HepG2 (cell line): ENCODE measurements around the gene GUCY1A1. TPM values are rescaled to one million over a fixed set of nuclear protein-coding genes. Genes with fewer than 3 reads are reported as not detected.
A peak's percentile ranks its signal among the peaks of the same experiment; 100 is the strongest.

Experiments used
- ATAC-seq: fragments of 200-7000 bp; cut with Tn5 transposase; 3 replicates; pipeline ENCODE4 v1.9.1; 2020; ENCODE audit warnings: mild to moderate bottlenecking, moderate library complexity
- BruUV-seq: library from RNA; stranded (reverse); fragments of 400-500 nt; replicated peaks from 2 replicates; lab custom pipeline; 2021; lab: Mats Ljungman, UMichigan
- CTCF ChIA-PET: fragments of 300-600 bp; formaldehyde crosslinking; extraction: SDS; loops from one replicate; lab custom pipeline; 2021; ENCODE audit warnings: low total read pairs, inconsistent platforms, low intra/inter-chr PET ratio; lab: Yijun Ruan, JAX
- POLR2A ChIA-PET: fragments of 350-600 bp; sonication (Branson Sonifier 250); formaldehyde crosslinking; loops from one replicate; lab custom pipeline; 2020; ENCODE audit warnings: antibody characterized with exemption, inconsistent platforms; lab: Yijun Ruan, JAX
- DNase-seq: peaks from one replicate; pipeline ENCODE4 v3.0.0-alpha.2; 2015; ENCODE audit warnings: low spot score
- FAIRE-seq: peaks from 3 replicates; lab custom pipeline; 2011; peaks lifted over from hg19 to GRCh38; lab: Jason Lieb, UNC
- H2AFZ ChIP-seq: one replicate; pipeline ENCODE4 v1.6.1; 2011; ENCODE audit warnings: low read length, inconsistent platforms
- H3K27ac ChIP-seq: fragments of 300-600 bp; 3 replicates; pipeline ENCODE4 v1.8.0; 2011; ENCODE audit warnings: mixed run types, mild to moderate bottlenecking, mixed read lengths, low read length, inconsistent platforms; ENCODE audit not compliant: insufficient read depth; ENCODE audit errors: extremely low read length
- H3K27me3 ChIP-seq, 2 experiments: fragments of 200-600 bp in 1 of 2; 2 replicates in 1 of 2; 3 replicates in 1 of 2; pipeline versions ENCODE4 v1.6.0 to v1.8.0; 2011; ENCODE audit warnings: low read length in 2 of 2, mild to moderate bottlenecking in 2 of 2, moderate library complexity in 2 of 2, inconsistent platforms in 1 of 2; ENCODE audit not compliant: insufficient read depth in 2 of 2, control insufficient read depth in 1 of 2
- H3K36me3 ChIP-seq, 2 experiments: fragments of 200-600 bp in 1 of 2; replicated peaks in 1 of 2; 2 replicates in 1 of 2; 3 replicates in 1 of 2; pipeline versions ENCODE4 v1.5.1 to v1.8.0; 2011; ENCODE audit warnings: low read length in 2 of 2, inconsistent platforms in 1 of 2; ENCODE audit not compliant: insufficient read depth in 2 of 2, control insufficient read depth in 1 of 2
- H3K4me1 ChIP-seq: 2 replicates; pipeline ENCODE4 v1.5.1; 2012; ENCODE audit warnings: low read length, inconsistent platforms; ENCODE audit not compliant: insufficient read depth
- H3K4me2 ChIP-seq: 2 replicates; pipeline ENCODE4 v1.6.0; 2011; ENCODE audit warnings: low read depth, low read length, inconsistent platforms
- H3K4me3 ChIP-seq, 3 experiments: fragments of 200-600 bp in 1 of 3; sonication (generic), shearing (Covaris generic) in 1 of 3; replicated peaks in 1 of 3; 2 replicates each; pipeline ENCODE4 v1.5.1; 2011 to 2016; ENCODE audit warnings: low read length in 3 of 3, inconsistent platforms in 2 of 3, low read depth in 2 of 3, mild to moderate bottlenecking in 2 of 3, control low read depth in 1 of 3, mixed read lengths in 1 of 3; ENCODE audit not compliant: insufficient read depth in 1 of 3
- H3K79me2 ChIP-seq: one replicate; pipeline ENCODE4 v1.6.1; 2011; ENCODE audit warnings: low read length, inconsistent platforms; ENCODE audit not compliant: insufficient read depth
- H3K9ac ChIP-seq: 2 replicates; pipeline ENCODE4 v1.6.0; 2011; ENCODE audit warnings: mild to moderate bottlenecking, low read depth, low read length, inconsistent platforms; ENCODE audit not compliant: insufficient read depth
- H3K9me3 ChIP-seq: 2 replicates; pipeline ENCODE4 v1.5.1; 2012; ENCODE audit warnings: mild to moderate bottlenecking, low read length
- H4K20me1 ChIP-seq: 2 replicates; pipeline ENCODE4 v1.6.0; 2011; ENCODE audit warnings: inconsistent platforms, mild to moderate bottlenecking, low read length, moderate library complexity; ENCODE audit not compliant: insufficient read depth
- ATF7 ChIP-seq, 2 experiments: fragments of 450-650 bp in 1 of 2; sonication (generic) in 1 of 2; formaldehyde crosslinking in 1 of 2; IDR thresholded peaks; 2 replicates each; pipeline versions ENCODE4 v1.4.0 to v1.6.1; 2016 to 2020; ENCODE audit warnings: antibody characterized with exemption in 1 of 2, mild to moderate bottlenecking in 1 of 2, missing genetic modification reagents in 1 of 2
- CREB1 ChIP-seq, 2 experiments: fragments of 450-650 bp in 1 of 2; IDR thresholded peaks; 2 replicates each; pipeline ENCODE4 v1.6.1; 2016 to 2017; ENCODE audit warnings: control low read depth in 1 of 2, mild to moderate bottlenecking in 1 of 2, missing compliant biosample characterization in 1 of 2, missing genetic modification characterization in 1 of 2
- PCBP2 ChIP-seq: fragments of 200-400 bp; formaldehyde crosslinking; optimal IDR thresholded peaks from 2 replicates; pipeline ENCODE3; 2018; ENCODE audit warnings: low read length, low read depth; ENCODE audit not compliant: poor library complexity, severe bottlenecking
- ZMYM3 ChIP-seq: sonication (generic); formaldehyde crosslinking; IDR thresholded peaks from 2 replicates; pipeline ENCODE4 v1.5.1; 2020; ENCODE audit warnings: mild to moderate bottlenecking, missing genetic modification reagents
- ZNF569 ChIP-seq: sonication (generic); formaldehyde crosslinking; IDR thresholded peaks from 2 replicates; pipeline ENCODE4 v1.5.0; 2020; ENCODE audit warnings: mild to moderate bottlenecking, missing genetic modification reagents, moderate library complexity, borderline replicate concordance
- ZNF672 ChIP-seq: sonication (generic); formaldehyde crosslinking; IDR thresholded peaks from 2 replicates; pipeline ENCODE4 v1.8.1; 2022; ENCODE audit warnings: missing genetic modification reagents
- ZNF776 ChIP-seq: sonication (generic); formaldehyde crosslinking; IDR thresholded peaks from 2 replicates; pipeline ENCODE4 v1.4.0; 2020; ENCODE audit warnings: mild to moderate bottlenecking, missing genetic modification reagents
- WGBS: methylation state at CpG from one replicate; pipeline ENCODE4 v1.1.6; 2017; ENCODE audit warnings: low lambda C conversion rate; 5-methylcytosine and 5-hydroxymethylcytosine counted together
- in situ Hi-C: cut with HindIII; loops from 2 replicates; pipeline ENCODE4 v1.10.0; 2017; ENCODE audit warnings: low pct_unique_long_range_greater_than_20kb; ENCODE audit not compliant: extremely low pct_ligation_motif_present
- intact Hi-C: fragments of 100-400 bp; cut with micrococcal nuclease; formaldehyde crosslinking; loops from one replicate; pipeline ENCODE4 v1.10.0; 2022; ENCODE audit not compliant: unreplicated experiment
- polyA plus RNA-seq, 8 experiments: library from polyadenylated mRNA; depleted of rRNA in 3 of 8; stranded (reverse) in 7 of 8; unstranded in 1 of 8; fragments of >200 nt; fragmentation: Illumina TruSeq in 4 of 8; extraction: Trizol in 4 of 8; gene quantifications; 2 replicates each; pipeline versions ENCODE4 v1.2.1 to v1.2.3, GENCODE V29; 2011 to 2016; ENCODE audit warnings: low read depth in 4 of 8, missing spikeins in 1 of 8, mixed read lengths in 1 of 8; ENCODE audit not compliant: insufficient read depth in 1 of 8
- total RNA-seq, 5 experiments: library from RNA; depleted of rRNA; stranded (reverse); fragments of >200 nt; fragmentation: Illumina TruSeq; extraction: Trizol; gene quantifications; 2 replicates each; pipeline ENCODE4 v1.2.3, GENCODE V29; 2016; ENCODE audit warnings: low read depth in 1 of 5
- TF ChIP-seq, protein P1 (sequence below): IDR thresholded peaks from 2 replicates; pipeline ENCODE4 v1.6.1; 2012; ENCODE audit warnings: low read depth, low read length, improper control_type of control experiment
- TF ChIP-seq, protein P2 (sequence below): sonication (generic); formaldehyde crosslinking; IDR thresholded peaks from 2 replicates; pipeline ENCODE4 v1.8.0; 2023; ENCODE audit warnings: mild to moderate bottlenecking, missing genetic modification reagents

GUCY1A1 gene
- total and polyA plus RNA-seq, 2 of the 13 experiments (the other 11 are each of a cell fraction or from before 2014, with no cell fraction given) = not detected

DNA sequence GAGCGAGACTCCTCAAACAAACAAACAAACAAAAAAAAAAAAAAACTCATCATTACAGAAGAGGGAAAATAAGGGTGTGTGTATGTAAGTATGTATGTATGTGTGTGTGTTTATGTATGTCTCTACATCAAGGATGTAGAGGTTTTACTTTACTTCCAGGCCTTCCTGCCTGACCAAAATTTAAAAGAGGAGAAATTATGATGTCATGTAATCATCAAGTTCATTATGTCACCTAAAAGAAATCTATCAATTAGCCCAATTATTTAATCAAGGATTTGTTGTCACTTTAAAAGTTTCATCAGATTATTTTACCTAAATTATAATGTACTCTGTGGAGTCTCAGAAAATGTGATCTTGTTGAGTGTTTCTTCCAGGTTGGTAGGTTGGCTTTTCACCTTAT lies 21.6 kb downstream of the GUCY1A1 start:
- Histone ChIP-seq H3K9ac (no peak overlapping the region), H4K20me1 (no peaks in the 10 kb centered on the region), H3K36me3 (no peaks in the 10 kb centered on the region), H3K4me1 (no peaks in the 10 kb centered on the region), H3K27me3 (no peaks in the 10 kb centered on the region), H3K9me3 (no peaks in the 10 kb centered on the region), H3K79me2 (no peaks in the 10 kb centered on the region), H3K4me2 (no peak overlapping the region), H3K27ac (no peak overlapping the region), H2AFZ (no peak overlapping the region), H3K4me3 (no peak overlapping the region)
- no peak for ATAC-seq
- CTCF ChIA-PET = no interaction called here
- no peak for DNase-seq
- 15% methylated on average over 1 of the region's 1 CpG for WGBS
- FAIRE-seq = no peak
- no TSS peak for BruUV-seq
- intact Hi-C loops (no loop called here), in situ Hi-C loops (no loop called here)
- POLR2A ChIA-PET = no interaction called here
- TF ChIP-seq, protein P1, sequence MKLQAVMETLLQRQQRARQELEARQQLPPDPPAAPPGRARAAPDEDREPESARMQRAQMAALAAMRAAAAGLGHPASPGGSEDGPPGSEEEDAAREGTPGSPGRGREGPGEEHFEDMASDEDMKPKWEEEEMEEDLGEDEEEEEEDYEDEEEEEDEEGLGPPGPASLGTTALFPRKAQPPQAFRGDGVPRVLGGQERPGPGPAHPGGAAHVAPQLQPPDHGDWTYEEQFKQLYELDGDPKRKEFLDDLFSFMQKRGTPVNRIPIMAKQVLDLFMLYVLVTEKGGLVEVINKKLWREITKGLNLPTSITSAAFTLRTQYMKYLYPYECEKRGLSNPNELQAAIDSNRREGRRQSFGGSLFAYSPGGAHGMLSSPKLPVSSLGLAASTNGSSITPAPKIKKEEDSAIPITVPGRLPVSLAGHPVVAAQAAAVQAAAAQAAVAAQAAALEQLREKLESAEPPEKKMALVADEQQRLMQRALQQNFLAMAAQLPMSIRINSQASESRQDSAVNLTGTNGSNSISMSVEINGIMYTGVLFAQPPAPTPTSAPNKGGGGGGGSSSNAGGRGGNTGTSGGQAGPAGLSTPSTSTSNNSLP = no peak
- peak; percentile 85 for TF ChIP-seq ATF7 (IDR thresholded peaks at IDR 0.05)
- no peak for TF ChIP-seq ATF7 (CRISPR knock-in tag; IDR thresholded peaks at IDR 0.05)
- TF ChIP-seq ZNF569 (CRISPR knock-in tag) = no peak
- TF ChIP-seq ZNF776 (CRISPR knock-in tag) = no peak
- 0 out of 2 replicates have a peak, but pooled peaks have one; percentile 6 for TF ChIP-seq CREB1 (IDR thresholded peaks at IDR 0.05)
- TF ChIP-seq CREB1 (CRISPR knock-in tag; IDR thresholded peaks at IDR 0.05) = no peak
- no peak for TF ChIP-seq PCBP2
- TF ChIP-seq, all 625 proteins: peak for 2

DNA sequence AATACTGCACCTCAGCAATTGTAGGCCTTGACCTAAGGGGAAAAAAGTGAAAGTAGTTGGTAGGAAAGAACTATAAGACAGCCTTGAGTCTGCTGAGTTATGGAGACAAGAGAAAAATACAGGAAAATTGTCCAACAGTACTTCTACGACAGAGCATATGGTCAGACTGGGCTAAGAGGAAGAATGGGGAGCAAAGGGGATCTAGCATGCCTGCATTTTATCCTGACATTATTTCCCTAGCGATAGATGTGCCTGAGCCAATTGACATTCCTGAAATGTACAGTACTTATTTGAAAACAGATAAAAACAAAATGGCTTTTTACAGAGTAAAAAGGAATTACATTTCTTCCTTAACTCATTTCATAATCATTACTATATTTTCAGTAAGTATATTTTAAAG lies 22.2 kb downstream of the GUCY1A1 start:
- H2AFZ ChIP-seq = no peak overlapping the region
- DNase-seq = no peak
- no peaks in the 10 kb centered on the region for H3K9me3 ChIP-seq
- H3K36me3 ChIP-seq = no peaks in the 10 kb centered on the region
- no peaks in the 10 kb centered on the region for H3K79me2 ChIP-seq
- CTCF ChIA-PET = no interaction called here
- in situ Hi-C loops = no loop called here
- no TSS peak for BruUV-seq
- H3K4me3 ChIP-seq = no peak overlapping the region
- H3K4me2 ChIP-seq = no peak overlapping the region
- POLR2A ChIA-PET = no interaction called here
- 11% methylated on average over 2 of the region's 2 CpGs for WGBS
- TF ChIP-seq, protein P2, sequence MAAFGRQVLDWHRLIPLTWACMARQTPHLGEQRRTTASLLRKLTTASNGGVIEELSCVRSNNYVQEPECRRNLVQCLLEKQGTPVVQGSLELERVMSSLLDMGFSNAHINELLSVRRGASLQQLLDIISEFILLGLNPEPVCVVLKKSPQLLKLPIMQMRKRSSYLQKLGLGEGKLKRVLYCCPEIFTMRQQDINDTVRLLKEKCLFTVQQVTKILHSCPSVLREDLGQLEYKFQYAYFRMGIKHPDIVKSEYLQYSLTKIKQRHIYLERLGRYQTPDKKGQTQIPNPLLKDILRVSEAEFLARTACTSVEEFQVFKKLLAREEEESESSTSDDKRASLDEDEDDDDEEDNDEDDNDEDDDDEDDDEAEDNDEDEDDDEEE = no peak
- TF ChIP-seq ZMYM3 (CRISPR knock-in tag) = no peak
- TF ChIP-seq ZNF672 (CRISPR knock-in tag) = no peak
- intact Hi-C loops = no loop called here
- no peak overlapping the region for H3K27ac ChIP-seq
- no peaks in the 10 kb centered on the region for H3K27me3 ChIP-seq
- no peak overlapping the region for H3K9ac ChIP-seq
- H4K20me1 ChIP-seq = no peaks in the 10 kb centered on the region
- no peaks in the 10 kb centered on the region for H3K4me1 ChIP-seq
- no peak for FAIRE-seq
- no peak for ATAC-seq
